SU-DHL-6 (cell line): Measurements from ENCODE around the gene CSNK2A3.

ENCODE experiments used
- CTCF ChIP-seq: fragments of 200-600 bp; sonication (generic); IDR thresholded peaks from one replicate; pipeline ENCODE4 v1.5.1; 2017; ENCODE audit warnings: antibody characterized with exemption, mild to moderate bottlenecking, low read length, moderate library complexity; ENCODE audit not compliant: insufficient read depth, poor library complexity, severe bottlenecking
- EZH2phosphoT487 ChIP-seq: fragments of 200-600 bp; sonication (generic), shearing (Covaris generic); conservative IDR thresholded peaks from 2 replicates; pipeline ENCODE4 v1.6.1; 2018; ENCODE audit warnings: mild to moderate bottlenecking, antibody characterized with exemption, low read length, moderate library complexity, mixed read lengths

GRCh38 chr11:11374358-11375148, 21.5 kb upstream of the CSNK2A3 start:
- TF ChIP-seq CTCF (no peak), EZH2phosphoT487 (no peak)
